ENCODE results near the gene SAP30BP. TPM values are rescaled to one million over a fixed set of nuclear protein-coding genes. Genes with fewer than 3 reads are reported as not detected.
A peak's percentile ranks its signal among the peaks of the same experiment; 100 is the strongest.

Gene SAP30BP
- total RNA-seq, 2 donors from 2014 or later: 96.5 to 113 TPM

- Histone ChIP-seq H3K9me3 (ENCODE audit: control insufficient read depth, low read length) (no peaks in the 10 kb centered on the region), H3K36me3 (ENCODE audit: control insufficient read depth, insufficient read depth, low read length) (no peaks in the 10 kb centered on the region), H3K9ac (ENCODE audit: extremely low read depth, low read length, poor library complexity, severe bottlenecking) (no peak overlapping the region), H3K27ac (ENCODE audit: low read depth, low read length) (no peak overlapping the region), H3K4me3 (ENCODE audit: low read length) (no peak overlapping the region), H3K4me1 (ENCODE audit: control insufficient read depth, insufficient read depth, low read length) (no peaks in the 10 kb centered on the region), H3K27me3 (ENCODE audit: control insufficient read depth, insufficient read depth, low read length, poor library complexity, severe bottlenecking) (no peaks in the 10 kb centered on the region)
- no peak overlapping the region for H3K4me3 Mint-ChIP-seq
- no peak for DNase-seq
- TF ChIP-seq CTCF (conservative IDR thresholded peaks at IDR 0.05): no peak
- H3K4me1 Mint-ChIP-seq: no peaks in the 10 kb centered on the region
- WGBS, 2 experiments (ENCODE audit: insufficient coverage in 1 of 2, insufficient read length in 1 of 2): 91 to 92% methylated on average over 15 to 24 of the region's 24 CpGs
- H3K9me3 Mint-ChIP-seq: no peaks in the 10 kb centered on the region
- no peaks in the 10 kb centered on the region for H3K36me3 Mint-ChIP-seq (ENCODE audit: low read depth)
- H3K27me3 Mint-ChIP-seq (ENCODE audit: insufficient read depth): no peaks in the 10 kb centered on the region
- H3K27ac Mint-ChIP-seq: no peak overlapping the region
Observed at GRCh38 chr17:75730065-75730464, 62.9 kb downstream of the SAP30BP start.

GRCh38 chr17:75731086-75731715 is 64.1 kb downstream of the SAP30BP start:
- peak; percentile 45 for DNase-seq
- Histone ChIP-seq H3K9ac (ENCODE audit: extremely low read depth, low read length, poor library complexity, severe bottlenecking) (no peak overlapping the region), H3K4me3 (ENCODE audit: low read length) (no peak overlapping the region), H3K9me3 (ENCODE audit: control insufficient read depth, low read length) (no peaks in the 10 kb centered on the region), H3K36me3 (ENCODE audit: control insufficient read depth, insufficient read depth, low read length) (no peaks in the 10 kb centered on the region), H3K27ac (ENCODE audit: low read depth, low read length) (no peak overlapping the region), H3K27me3 (ENCODE audit: control insufficient read depth, insufficient read depth, low read length, poor library complexity, severe bottlenecking) (no peaks in the 10 kb centered on the region), H3K4me1 (ENCODE audit: control insufficient read depth, insufficient read depth, low read length) (no peaks in the 10 kb centered on the region)
- no peak overlapping the region for H3K4me3 Mint-ChIP-seq
- no peak overlapping the region for H3K27ac Mint-ChIP-seq
- H3K9me3 Mint-ChIP-seq: no peaks in the 10 kb centered on the region
- no peaks in the 10 kb centered on the region for H3K36me3 Mint-ChIP-seq (ENCODE audit: low read depth)
- H3K4me1 Mint-ChIP-seq: no peaks in the 10 kb centered on the region
- WGBS, 2 experiments (ENCODE audit: insufficient coverage in 1 of 2, insufficient read length in 1 of 2): 93 to 97% methylated on average over 16 to 26 of the region's 26 CpGs
- TF ChIP-seq CTCF (conservative IDR thresholded peaks at IDR 0.05): no peak
- no peaks in the 10 kb centered on the region for H3K27me3 Mint-ChIP-seq (ENCODE audit: insufficient read depth)

GRCh38 chr17:75731716-75732498 is 64.8 kb downstream of the SAP30BP start:
- 93 to 94% methylated on average over 23 to 31 of the region's 31 CpGs for WGBS, 2 experiments (ENCODE audit: insufficient coverage in 1 of 2, insufficient read length in 1 of 2)
- H3K27me3 Mint-ChIP-seq (ENCODE audit: insufficient read depth): no peaks in the 10 kb centered on the region

More at GRCh38 chr17:75731716-75732498, 64.8 kb downstream of the SAP30BP start:
- no peak overlapping the region for H3K27ac Mint-ChIP-seq
- DNase-seq: peak; percentile 44
- Histone ChIP-seq H3K9ac (ENCODE audit: extremely low read depth, low read length, poor library complexity, severe bottlenecking) (no peak overlapping the region), H3K9me3 (ENCODE audit: control insufficient read depth, low read length) (no peaks in the 10 kb centered on the region), H3K27me3 (ENCODE audit: control insufficient read depth, insufficient read depth, low read length, poor library complexity, severe bottlenecking) (no peaks in the 10 kb centered on the region), H3K4me3 (ENCODE audit: low read length) (no peak overlapping the region), H3K4me1 (ENCODE audit: control insufficient read depth, insufficient read depth, low read length) (no peaks in the 10 kb centered on the region), H3K27ac (ENCODE audit: low read depth, low read length) (no peak overlapping the region), H3K36me3 (ENCODE audit: control insufficient read depth, insufficient read depth, low read length) (no peaks in the 10 kb centered on the region)
- H3K36me3 Mint-ChIP-seq (ENCODE audit: low read depth): no peaks in the 10 kb centered on the region
- no peaks in the 10 kb centered on the region for H3K4me1 Mint-ChIP-seq
- TF ChIP-seq CTCF (conservative IDR thresholded peaks at IDR 0.05): no peak
- no peaks in the 10 kb centered on the region for H3K9me3 Mint-ChIP-seq
- H3K4me3 Mint-ChIP-seq: no peak overlapping the region
